Endothelial cell of umbilical vein (primary cell): ENCODE data around the gene NUP107.

Source experiments
- CTCF ChIP-seq, 2 donors: IDR thresholded peaks; 1 replicate in 1 of 2; 2 replicates in 1 of 2; pipeline ENCODE4 v1.5.1; 2011; ENCODE audit warnings: low read length in 2 of 2, mild to moderate bottlenecking in 2 of 2, moderate library complexity in 2 of 2, control low read depth in 1 of 2, inconsistent platforms in 1 of 2, low read depth in 1 of 2; ENCODE audit not compliant: insufficient read depth in 1 of 2; ENCODE audit errors: extremely low read depth in 1 of 2
- EZH2 ChIP-seq: IDR thresholded peaks from 2 replicates; pipeline ENCODE4 v1.6.1; 2012; ENCODE audit warnings: borderline replicate concordance, low read depth, mild to moderate bottlenecking, moderate library complexity, low read length, inconsistent platforms; ENCODE audit not compliant: severe bottlenecking
- POLR2AphosphoS5 ChIP-seq: IDR thresholded peaks from 2 replicates; pipeline ENCODE4 v1.6.1; 2012; ENCODE audit warnings: low read depth, mild to moderate bottlenecking, control low read depth, low read length, moderate library complexity; ENCODE audit not compliant: insufficient read depth

- no peak for TF ChIP-seq CTCF (IDR thresholded peaks at IDR 0.05; ENCODE audit: extremely low read depth in 1 of 2, insufficient read depth in 1 of 2, low read depth in 1 of 2, low read length in 2 of 2)
- TF ChIP-seq POLR2AphosphoS5, result no peak
- TF ChIP-seq EZH2, result no peak
Measured at GRCh38 chr12:68639396-68639767, 47.4 kb upstream of the NUP107 start.
